HG02642 (cell line): Measurements from ENCODE around the gene CDH13.

Experiments used
- ATAC-seq: cut with Tn5 transposase; IDR thresholded peaks from one replicate; pipeline ENCODE4 v1.9.1; 2021; ENCODE audit warnings: mild to moderate bottlenecking; ENCODE audit not compliant: unreplicated experiment, poor library complexity

The CDH13 gene

GRCh38 chr16:83705856-83706255 is 1079.1 kb downstream of the CDH13 start:
- no peak for ATAC-seq

- no peak for ATAC-seq
These were observed 1079.6 kb downstream of the CDH13 start for GRCh38 chr16:83706394-83706793.

DNA sequence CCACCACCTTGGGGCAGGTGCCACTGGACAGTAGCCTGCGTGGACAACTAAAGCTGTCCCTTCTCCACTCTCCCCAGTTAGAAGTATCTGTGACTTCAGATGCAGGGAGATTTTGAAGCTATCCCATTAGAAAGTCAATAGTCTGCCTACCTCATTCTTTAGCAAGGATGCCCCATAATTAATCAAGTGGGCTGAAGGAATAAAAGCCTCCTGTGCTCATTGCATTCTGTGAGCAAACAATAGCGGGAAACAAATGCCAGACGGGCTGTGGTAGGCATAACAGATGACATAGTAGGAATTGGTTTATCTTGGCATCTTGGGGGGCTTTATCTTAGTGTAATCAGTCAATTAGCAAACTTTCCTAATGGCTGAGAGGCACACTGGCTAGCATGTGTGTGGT is 1084.3 kb downstream of the CDH13 start:
- ATAC-seq, result no peak

GRCh38 chr16:83713597-83713996 is 1086.8 kb downstream of the CDH13 start:
- ATAC-seq, result no peak

DNA sequence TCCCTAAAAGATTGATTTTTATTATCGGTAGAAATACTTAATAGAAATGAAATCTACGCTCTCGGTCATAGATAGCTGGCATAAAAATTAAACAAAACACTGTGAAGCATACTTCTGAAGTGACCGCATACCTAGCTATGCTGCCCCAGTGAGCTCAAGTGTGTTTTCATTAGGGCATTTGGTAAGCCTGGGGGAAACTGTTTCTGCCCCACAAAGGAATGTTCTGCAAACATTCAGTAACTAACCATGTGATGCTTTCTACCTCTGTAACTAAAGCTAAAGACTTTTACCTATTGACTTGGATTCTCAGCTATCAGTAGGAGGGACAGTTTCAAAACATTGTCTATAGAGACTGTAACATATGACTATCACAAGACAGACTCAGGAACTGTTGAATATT is 1087.5 kb downstream of the CDH13 start:
- no peak for ATAC-seq

- ATAC-seq, result no peak
These were observed 1088.6 kb downstream of the CDH13 start for GRCh38 chr16:83715217-83715920.

GRCh38 chr16:83717308-83717707 is 1090.5 kb downstream of the CDH13 start:
- no peak for ATAC-seq

DNA sequence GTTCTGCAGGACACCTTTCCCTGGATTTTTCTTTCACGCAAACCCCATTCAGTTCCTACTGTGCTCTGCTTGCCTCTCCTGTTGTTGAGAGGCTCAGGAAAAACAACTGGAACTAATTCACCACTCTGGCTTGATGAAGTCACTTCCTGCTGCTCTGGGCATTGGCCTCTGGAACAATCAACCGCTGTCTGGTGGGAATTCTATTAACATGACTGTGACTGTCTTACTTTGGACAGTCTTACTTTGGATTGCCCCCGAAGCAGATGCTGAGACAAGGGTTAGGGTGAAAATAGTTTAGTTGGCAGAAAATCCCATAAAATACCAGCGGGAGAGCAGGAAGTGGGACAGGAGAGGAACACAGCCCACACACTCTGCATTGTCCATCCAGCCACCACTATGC is 1091.0 kb downstream of the CDH13 start:
- no peak for ATAC-seq

DNA sequence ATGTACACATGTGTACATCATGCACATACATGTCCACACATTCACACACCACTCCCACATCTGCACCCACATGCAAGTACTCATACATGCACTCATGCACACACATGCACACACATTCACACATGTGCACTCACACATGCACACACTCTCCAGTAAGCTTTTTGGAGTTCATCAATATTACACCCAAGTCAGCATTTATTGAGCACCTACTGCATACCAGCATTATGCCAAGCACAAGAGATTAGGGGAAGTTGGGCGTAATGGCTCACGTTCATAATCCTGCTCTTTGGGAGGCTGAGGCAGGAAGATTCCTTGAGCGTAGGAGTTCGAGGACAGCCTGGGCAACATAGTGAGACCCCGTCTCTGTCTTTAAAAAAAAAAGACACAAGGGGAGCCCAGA is 1093.4 kb downstream of the CDH13 start:
- ATAC-seq, result no peak

- no peak for ATAC-seq
These were observed 1094.2 kb downstream of the CDH13 start for GRCh38 chr16:83720981-83721380.

DNA sequence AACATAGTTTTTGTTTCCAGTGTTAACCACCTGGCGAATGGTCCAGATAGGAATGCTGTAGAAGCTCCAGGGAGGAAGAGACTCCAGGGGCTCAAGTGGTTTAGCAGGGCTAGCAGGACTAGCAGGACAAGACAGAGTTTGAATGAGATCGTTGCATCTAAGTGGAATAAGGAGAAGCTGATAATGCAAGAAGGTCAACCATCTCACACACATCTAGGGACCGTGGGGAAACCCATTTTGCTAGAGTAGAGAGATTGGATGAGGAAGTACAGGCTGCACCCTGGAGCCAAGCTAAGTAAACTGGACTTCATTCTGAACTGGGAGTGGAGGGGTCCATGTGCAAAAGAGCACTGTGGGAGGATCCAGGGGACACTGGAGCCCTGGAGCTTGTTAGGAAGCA is 1094.9 kb downstream of the CDH13 start:
- ATAC-seq, result no peak

DNA sequence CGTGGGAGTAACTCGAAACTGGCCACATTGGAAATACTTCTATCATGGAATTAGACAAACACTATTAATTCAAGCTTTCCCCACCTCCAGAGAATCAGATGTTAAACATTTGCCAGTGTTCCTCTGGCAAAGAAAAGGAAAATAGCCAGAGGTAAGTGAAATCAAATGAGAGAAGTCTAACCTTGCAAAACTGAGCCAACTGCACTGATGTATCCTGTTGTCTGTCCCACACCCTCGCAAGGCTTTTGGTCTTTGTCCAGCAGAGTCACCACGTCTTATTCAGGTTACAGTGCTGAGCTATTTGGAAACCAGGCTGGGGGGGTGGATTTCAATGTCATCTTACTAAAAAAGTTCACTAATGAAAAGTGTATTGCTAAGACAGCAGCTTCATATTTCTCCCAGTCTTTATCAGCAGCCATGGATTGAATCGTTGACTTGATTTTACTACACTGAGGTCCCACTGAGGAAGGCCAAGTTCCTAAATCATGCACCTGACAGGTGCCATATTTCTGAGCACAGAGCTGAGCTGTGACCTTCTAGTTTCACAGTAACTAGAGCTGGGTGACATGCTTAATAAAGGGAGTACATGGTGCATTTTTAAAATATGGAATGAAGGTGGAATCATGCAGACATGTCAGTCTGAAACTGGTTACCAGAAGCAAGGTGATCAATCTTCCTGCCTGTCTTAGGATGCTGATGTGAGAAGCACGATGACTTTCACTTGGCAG is 1095.9 kb downstream of the CDH13 start:
- no peak for ATAC-seq

GRCh38 chr16:83723244-83723643 is 1096.5 kb downstream of the CDH13 start:
- ATAC-seq, result no peak

GRCh38 chr16:83723901-83724300 is 1097.1 kb downstream of the CDH13 start:
- no peak for ATAC-seq

GRCh38 chr16:83724585-83724984 is 1097.8 kb downstream of the CDH13 start:
- ATAC-seq, result no peak

GRCh38 chr16:83725313-83725712 is 1098.5 kb downstream of the CDH13 start:
- ATAC-seq, result no peak

GRCh38 chr16:83727018-83727417 is 1100.2 kb downstream of the CDH13 start:
- ATAC-seq, result no peak

DNA sequence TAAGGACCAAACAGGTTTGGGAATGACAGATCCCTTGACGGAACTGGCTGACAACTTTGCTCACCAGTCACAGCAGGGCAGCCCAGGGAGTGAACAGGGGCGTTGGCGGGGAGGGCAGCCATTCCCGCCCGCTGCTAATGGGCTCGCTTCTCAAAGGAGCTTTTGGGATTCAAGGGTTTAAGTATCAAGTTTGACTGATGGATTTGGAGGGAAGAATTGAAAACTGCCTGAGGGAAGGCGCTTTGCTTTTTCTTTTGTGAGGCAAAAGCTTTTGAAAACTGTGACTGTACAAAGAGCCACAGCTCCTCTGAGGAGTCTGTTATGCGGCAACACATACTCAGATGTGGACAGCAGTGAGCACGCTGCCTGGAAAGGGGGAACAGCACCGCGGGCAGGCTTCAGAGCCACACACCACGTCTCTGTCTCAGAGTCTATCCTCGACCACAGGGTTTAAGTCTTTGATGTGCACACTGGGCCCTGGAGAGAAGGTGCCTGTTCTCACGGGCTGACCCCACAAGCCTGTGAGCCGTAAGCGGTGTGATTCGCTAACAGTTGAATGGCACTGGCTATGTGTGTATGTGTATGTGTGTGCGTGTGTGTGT is 1101.1 kb downstream of the CDH13 start:
- ATAC-seq, result no peak

DNA sequence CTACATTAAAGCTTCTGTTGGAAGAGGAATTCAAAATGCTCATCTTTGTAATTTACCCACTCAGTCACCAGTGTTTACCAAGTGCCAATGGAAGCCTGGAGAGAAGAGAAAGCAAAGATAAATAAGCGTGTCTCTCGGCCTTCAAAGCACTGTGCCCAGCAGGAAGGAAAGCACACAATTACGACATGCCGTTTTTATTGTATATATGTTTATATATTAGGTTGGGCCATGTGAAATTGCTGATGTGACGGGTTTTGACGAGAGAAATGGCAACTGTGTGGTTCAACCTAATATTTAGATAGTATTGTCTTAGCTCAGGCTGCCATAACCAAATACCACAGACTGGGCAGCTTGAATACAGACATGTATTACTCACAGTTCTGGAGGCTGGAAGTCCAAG is 1101.7 kb downstream of the CDH13 start:
- no peak for ATAC-seq

GRCh38 chr16:83730812-83731211 is 1104.0 kb downstream of the CDH13 start:
- ATAC-seq, result no peak

GRCh38 chr16:83732536-83732935 is 1105.8 kb downstream of the CDH13 start:
- ATAC-seq, result no peak

GRCh38 chr16:83733301-83733700 is 1106.5 kb downstream of the CDH13 start:
- ATAC-seq, result no peak
